ENCODE results near the gene IP6K1.

Gene IP6K1

DNA sequence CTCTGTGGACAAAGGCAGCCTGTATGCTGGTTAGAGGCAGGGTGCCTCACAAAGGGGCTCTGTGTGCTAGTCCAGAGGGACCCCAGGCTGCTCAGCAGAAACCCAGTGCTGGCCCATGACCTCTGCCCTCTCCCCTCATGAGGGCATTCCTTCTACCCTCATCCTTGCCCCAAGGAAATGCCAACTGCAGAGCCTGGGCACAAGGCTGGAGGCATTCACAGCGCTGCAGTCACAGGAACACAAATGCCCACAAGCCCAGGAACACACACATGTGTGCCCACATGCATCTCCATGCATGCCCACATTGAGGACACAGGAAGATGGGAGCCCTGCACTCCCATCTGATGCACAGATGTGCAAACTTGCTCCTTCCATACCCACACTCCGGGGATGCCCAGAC is 20.5 kb upstream of the IP6K1 start:
- TF ChIP-seq CTCF (IDR thresholded peaks at IDR 0.05; ENCODE audit: insufficient read depth, missing control alignments): no peak
- FAIRE-seq (no peak), DNase-seq (ENCODE audit: insufficient read length, low spot score) (no peak)

GRCh38 chr3:49805897-49806701 is 19.8 kb upstream of the IP6K1 start:
- no peak for TF ChIP-seq CTCF (IDR thresholded peaks at IDR 0.05; ENCODE audit: insufficient read depth, missing control alignments)
- FAIRE-seq: no peak

DNA sequence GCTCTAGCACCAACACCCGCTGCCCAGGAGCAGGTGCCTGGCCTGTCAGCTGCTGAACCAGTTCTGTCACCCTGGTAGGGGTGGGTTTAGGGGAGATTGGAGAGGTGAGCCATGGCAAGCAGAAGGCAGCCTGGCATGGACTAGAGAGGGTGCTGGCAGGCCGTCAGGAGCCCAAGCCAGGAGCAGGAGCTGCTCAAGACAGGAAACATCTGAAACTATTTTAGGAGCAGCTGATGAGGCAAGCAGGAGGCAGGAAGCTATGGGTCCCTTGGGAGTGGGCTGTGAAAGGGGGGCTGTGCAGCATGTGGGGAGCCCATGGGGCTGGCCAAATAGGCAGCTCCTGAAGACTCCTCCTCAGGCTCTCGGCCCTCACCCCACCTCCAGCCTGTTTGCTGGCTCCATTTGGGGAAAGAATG is 19.0 kb upstream of the IP6K1 start:
- no peak for FAIRE-seq

More at GRCh38 chr3:49805897-49806701, 19.8 kb upstream of the IP6K1 start:
- DNase-seq (ENCODE audit: insufficient read length, low spot score): no peak

GRCh38 chr3:49804141-49805041 is 18.0 kb upstream of the IP6K1 start:
- TF ChIP-seq CTCF (IDR thresholded peaks at IDR 0.05; ENCODE audit: insufficient read depth, missing control alignments): no peak
- FAIRE-seq (no peak), DNase-seq (ENCODE audit: insufficient read length, low spot score) (no peak)

More for the DNA sequence above, 19.0 kb upstream of the IP6K1 start:
- no peak for DNase-seq (ENCODE audit: insufficient read length, low spot score)
- TF ChIP-seq CTCF (IDR thresholded peaks at IDR 0.05; ENCODE audit: insufficient read depth, missing control alignments): no peak

GRCh38 chr3:49803465-49804140 is 17.3 kb upstream of the IP6K1 start:
- DNase-seq (ENCODE audit: insufficient read length, low spot score) (no peak), FAIRE-seq (no peak)
- no peak for TF ChIP-seq CTCF (IDR thresholded peaks at IDR 0.05; ENCODE audit: insufficient read depth, missing control alignments)

- DNase-seq (ENCODE audit: insufficient read length, low spot score) (peak; percentile 90), FAIRE-seq (no peak)
- TF ChIP-seq CTCF (IDR thresholded peaks at IDR 0.05; ENCODE audit: insufficient read depth, missing control alignments): peak; percentile 87
Measured at GRCh38 chr3:49802719-49803464, 16.6 kb upstream of the IP6K1 start, which contains the start of gene INKA1. INKA1 (plus strand) TSS chr3:49803261; CDS start chr3:49803393, 132 bp downstream.

Data from D721Med (cell line).